IMR-90 (cell line): ENCODE measurements around the gene CCDC181.

ENCODE experiments used
- CEBPB ChIP-seq: IDR thresholded peaks from 2 replicates; pipeline ENCODE4 v1.6.1; 2012; ENCODE audit warnings: low read depth, low read length, improper control_type of control experiment
- CTCF ChIP-seq: conservative IDR thresholded peaks from 2 replicates; pipeline ENCODE4 v1.5.1; 2012; ENCODE audit warnings: mild to moderate bottlenecking, low read depth, low read length, improper control_type of control experiment
- FOS ChIP-seq: fragments of 150-350 bp; IDR thresholded peaks from 2 replicates; pipeline ENCODE4 v1.6.1; 2016; ENCODE audit warnings: low read depth, low read length
- NFE2L2 ChIP-seq: fragments of 150-350 bp; IDR thresholded peaks from 2 replicates; pipeline ENCODE4 v1.6.1; 2016; ENCODE audit warnings: low read depth, mild to moderate bottlenecking, low read length
- POLR2A ChIP-seq: IDR thresholded peaks from 2 replicates; pipeline ENCODE4 v1.6.1; 2012; ENCODE audit warnings: mild to moderate bottlenecking, low read depth, low read length
- RAD21 ChIP-seq: IDR thresholded peaks from 2 replicates; pipeline ENCODE4 v1.6.1; 2012; ENCODE audit warnings: low read length, improper control_type of control experiment
- RFX5 ChIP-seq: IDR thresholded peaks from 2 replicates; pipeline ENCODE4 v1.8.0; 2012; ENCODE audit warnings: low read depth, mild to moderate bottlenecking, low read length, moderate library complexity
- USF2 ChIP-seq: fragments of 150-350 bp; IDR thresholded peaks from 2 replicates; pipeline ENCODE4 v1.6.1; 2017; ENCODE audit warnings: mild to moderate bottlenecking, antibody characterized with exemption, low read length, low read depth

GRCh38 chr1:169383449-169383848, 43.8 kb downstream of the CCDC181 start:
- TF ChIP-seq CTCF = no peak
- TF ChIP-seq POLR2A = no peak
- TF ChIP-seq USF2 = no peak
- no peak for TF ChIP-seq RFX5
- no peak for TF ChIP-seq CEBPB
- TF ChIP-seq RAD21 = no peak
- TF ChIP-seq NFE2L2 = no peak
- no peak for TF ChIP-seq FOS
